GM12874 (cell line): ENCODE data around the gene DOCK3.

Source experiments
- CTCF ChIP-seq: IDR thresholded peaks from 2 replicates; pipeline ENCODE4 v1.5.1; 2011; ENCODE audit warnings: low read depth, mild to moderate bottlenecking, control low read depth, low read length, moderate library complexity; ENCODE audit not compliant: insufficient read depth

DOCK3 gene

DNA sequence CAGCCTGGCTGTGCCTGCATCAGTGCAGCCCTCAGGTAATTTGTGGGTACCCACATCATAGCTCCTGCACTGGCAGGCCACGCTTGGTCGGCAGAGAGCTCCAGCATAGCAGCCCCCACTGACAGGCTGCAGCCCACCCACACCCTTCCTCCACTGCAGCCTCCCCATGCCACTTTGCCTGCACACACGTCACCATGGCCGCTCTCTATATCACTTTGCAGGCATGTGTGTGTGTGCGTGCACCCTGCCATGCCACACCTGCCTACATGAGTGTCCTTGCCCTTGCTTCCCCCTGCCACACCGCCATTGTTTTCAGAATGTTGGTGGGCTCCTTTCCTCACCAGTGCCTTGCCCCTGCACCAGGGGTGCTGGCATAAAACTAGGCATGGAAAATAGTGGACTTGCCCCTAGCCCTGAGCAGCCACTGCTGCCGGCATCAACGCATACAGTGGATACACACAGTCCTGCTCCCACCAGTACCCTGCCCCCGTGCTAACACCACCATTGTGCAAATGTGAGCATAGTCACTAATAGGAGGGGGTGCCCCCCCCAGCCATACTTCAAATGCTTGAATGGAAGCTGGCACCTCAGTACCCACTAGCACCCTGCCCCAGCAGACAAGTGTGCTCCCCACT lies 431.6 kb downstream of the DOCK3 start:
- TF ChIP-seq CTCF, result no peak

- TF ChIP-seq CTCF, result no peak
Observed at GRCh38 chr3:51110586-51110985, 435.9 kb downstream of the DOCK3 start.

DNA sequence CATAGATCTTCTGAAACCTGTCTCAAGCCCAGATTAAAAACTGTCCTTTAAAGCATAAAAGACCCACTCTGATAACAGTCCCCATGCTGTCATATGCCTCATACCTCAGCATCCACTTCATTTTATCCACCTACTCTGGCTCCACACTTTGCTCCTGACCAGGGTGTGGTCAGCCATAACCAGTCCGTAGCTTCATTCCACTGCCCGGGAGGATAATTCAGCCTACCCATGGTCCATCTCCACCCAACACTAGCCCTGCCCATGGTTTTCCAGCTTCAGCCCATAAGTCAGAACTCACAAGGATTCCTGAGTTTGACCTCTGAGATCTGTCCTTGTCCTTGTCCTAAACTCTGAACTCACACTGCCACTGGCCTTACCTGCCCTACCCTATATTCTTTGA lies 448.2 kb downstream of the DOCK3 start:
- TF ChIP-seq CTCF, result no peak

DNA sequence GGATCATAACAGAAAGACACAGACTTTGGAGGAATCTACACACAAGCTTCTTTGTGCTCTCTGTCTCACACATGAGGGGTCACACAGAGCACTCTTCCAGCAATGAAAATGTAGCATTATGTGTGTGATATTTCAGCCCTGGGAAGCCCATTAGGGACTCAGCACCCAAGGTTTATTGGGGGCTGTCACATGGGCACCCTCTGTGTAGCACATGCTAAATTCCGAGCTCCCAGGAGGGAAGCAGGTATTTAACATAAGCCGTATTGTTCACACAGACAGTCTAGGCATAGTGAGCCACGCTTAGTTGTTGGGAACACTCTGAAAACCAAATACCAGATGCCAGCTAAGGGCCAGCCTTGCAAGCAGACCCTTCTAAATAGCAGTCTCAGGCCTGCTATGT lies 448.8 kb downstream of the DOCK3 start:
- TF ChIP-seq CTCF, result no peak

DNA sequence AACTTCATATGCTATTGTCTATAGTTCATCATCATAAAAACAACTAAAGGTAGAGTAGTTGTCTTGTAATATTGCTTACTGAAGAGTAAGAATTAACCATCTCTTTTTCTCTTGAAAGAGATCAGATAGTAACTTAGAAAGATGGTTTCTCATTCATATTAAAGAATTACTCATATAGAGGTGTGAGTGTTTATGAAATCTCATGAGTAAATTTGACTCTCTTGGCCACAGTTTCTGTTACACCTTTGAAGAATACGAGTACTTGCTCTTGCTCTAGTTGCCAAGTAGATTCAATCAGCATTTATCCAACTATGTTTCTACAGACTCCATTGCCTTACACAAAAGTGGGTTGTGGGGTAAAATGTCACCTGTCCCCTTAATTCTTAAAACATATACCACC lies 463.0 kb downstream of the DOCK3 start:
- TF ChIP-seq CTCF, result no peak

DNA sequence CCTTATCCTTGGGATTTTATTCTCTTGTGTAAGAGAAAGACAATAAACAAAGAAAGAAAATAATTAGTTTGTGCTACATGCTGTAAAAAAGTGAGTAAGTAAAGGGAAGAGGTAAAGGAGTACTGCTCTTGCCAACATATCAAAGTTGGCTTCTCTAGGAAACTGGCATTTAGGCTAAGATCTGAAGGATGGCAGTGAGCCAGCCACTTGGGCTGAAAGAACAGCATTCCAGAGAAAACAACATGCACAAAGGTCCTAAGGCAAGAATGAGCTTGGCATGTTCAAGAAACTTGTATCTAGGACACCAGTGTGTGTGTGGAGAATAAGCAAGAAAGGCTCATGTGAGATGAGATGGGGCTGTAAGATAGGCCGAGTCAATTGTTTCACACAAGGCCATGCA lies 464.9 kb downstream of the DOCK3 start:
- no peak for TF ChIP-seq CTCF

- no peak for TF ChIP-seq CTCF
Observed at GRCh38 chr3:51141573-51141972, 466.8 kb downstream of the DOCK3 start.
